KMS-11 (cell line): ENCODE data around the gene CRY1.

Experiments
- H2AFZ ChIP-seq: fragments of 200-600 bp; sonication (generic); 2 replicates; pipeline ENCODE4 v1.6.1; 2016; ENCODE audit warnings: antibody characterized with exemption, mixed run types, low read depth
- H3K27ac ChIP-seq: fragments of 200-600 bp; sonication (generic); 2 replicates; pipeline ENCODE4 v1.6.1; 2016; ENCODE audit warnings: mild to moderate bottlenecking, mixed run types
- H3K27me3 ChIP-seq: fragments of 200-600 bp; sonication (generic); 2 replicates; pipeline ENCODE4 v1.6.1; 2017; ENCODE audit warnings: mild to moderate bottlenecking, low read depth, mixed run types, moderate library complexity; ENCODE audit not compliant: insufficient read depth
- H3K36me3 ChIP-seq: fragments of 200-600 bp; sonication (generic); 2 replicates; pipeline ENCODE4 v1.6.1; 2017; ENCODE audit warnings: mild to moderate bottlenecking, mixed run types; ENCODE audit not compliant: insufficient read depth
- H3K4me1 ChIP-seq: fragments of 200-600 bp; sonication (generic); 2 replicates; pipeline ENCODE4 v1.6.1; 2016; ENCODE audit warnings: mild to moderate bottlenecking, low read depth, mixed run types; ENCODE audit not compliant: poor library complexity, severe bottlenecking
- H3K4me2 ChIP-seq: fragments of 200-600 bp; sonication (generic); 2 replicates; pipeline ENCODE4 v1.7.0; 2016; ENCODE audit warnings: mild to moderate bottlenecking, mixed run types
- H3K4me3 ChIP-seq: fragments of 200-600 bp; sonication (generic); IDR thresholded peaks from 2 replicates; pipeline ENCODE4 v1.6.1; 2017; ENCODE audit warnings: low read depth, low read length, mixed read lengths; ENCODE audit not compliant: insufficient read depth
- H3K79me2 ChIP-seq: fragments of 200-600 bp; sonication (generic); 2 replicates; pipeline ENCODE4 v1.6.1; 2016; ENCODE audit warnings: low read depth, mixed run types; ENCODE audit not compliant: insufficient read depth
- H3K9ac ChIP-seq: fragments of 200-600 bp; sonication (generic); 2 replicates; pipeline ENCODE4 v1.6.1; 2016; ENCODE audit warnings: mild to moderate bottlenecking, mixed run types
- H4K20me1 ChIP-seq: fragments of 200-600 bp; sonication (generic); 2 replicates; pipeline ENCODE4 v1.6.1; 2016; ENCODE audit warnings: mild to moderate bottlenecking, mixed run types; ENCODE audit not compliant: insufficient read depth
- TF ChIP-seq, protein P1 (sequence below): fragments of 200-600 bp; sonication (generic); conservative IDR thresholded peaks from 2 replicates; pipeline ENCODE4 v1.6.1; 2017; ENCODE audit warnings: low read depth, mild to moderate bottlenecking, antibody characterized with exemption, low read length, moderate library complexity, mixed read lengths

CRY1 gene

GRCh38 chr12:107093417-107094182 is at the start of gene CRY1:
CRY1 (minus strand) TSS chr12:107093549; CDS start chr12:107092961, 588 bp downstream.
- no peaks in the 10 kb centered on the region for H4K20me1 ChIP-seq
- H3K36me3 ChIP-seq, result no peaks in the 10 kb centered on the region
- no peak within 1 kb of the TSS for H3K4me3 ChIP-seq
- 0 out of 2 replicates have a peak, but pooled peaks cover 17% of the 10 kb centered on the region for H3K79me2 ChIP-seq
- no peaks in the 10 kb centered on the region for H3K27me3 ChIP-seq
- TF ChIP-seq, protein P1, sequence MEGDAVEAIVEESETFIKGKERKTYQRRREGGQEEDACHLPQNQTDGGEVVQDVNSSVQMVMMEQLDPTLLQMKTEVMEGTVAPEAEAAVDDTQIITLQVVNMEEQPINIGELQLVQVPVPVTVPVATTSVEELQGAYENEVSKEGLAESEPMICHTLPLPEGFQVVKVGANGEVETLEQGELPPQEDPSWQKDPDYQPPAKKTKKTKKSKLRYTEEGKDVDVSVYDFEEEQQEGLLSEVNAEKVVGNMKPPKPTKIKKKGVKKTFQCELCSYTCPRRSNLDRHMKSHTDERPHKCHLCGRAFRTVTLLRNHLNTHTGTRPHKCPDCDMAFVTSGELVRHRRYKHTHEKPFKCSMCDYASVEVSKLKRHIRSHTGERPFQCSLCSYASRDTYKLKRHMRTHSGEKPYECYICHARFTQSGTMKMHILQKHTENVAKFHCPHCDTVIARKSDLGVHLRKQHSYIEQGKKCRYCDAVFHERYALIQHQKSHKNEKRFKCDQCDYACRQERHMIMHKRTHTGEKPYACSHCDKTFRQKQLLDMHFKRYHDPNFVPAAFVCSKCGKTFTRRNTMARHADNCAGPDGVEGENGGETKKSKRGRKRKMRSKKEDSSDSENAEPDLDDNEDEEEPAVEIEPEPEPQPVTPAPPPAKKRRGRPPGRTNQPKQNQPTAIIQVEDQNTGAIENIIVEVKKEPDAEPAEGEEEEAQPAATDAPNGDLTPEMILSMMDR, result no peak
- H3K27ac ChIP-seq, result peak within 1 kb of the TSS; percentile 85
- peaks cover 13% of the 10 kb centered on the region for H3K4me1 ChIP-seq
- peak within 1 kb of the TSS; percentile 62 for H2AFZ ChIP-seq
- H3K9ac ChIP-seq, result peak within 1 kb of the TSS; percentile 84
- H3K4me2 ChIP-seq, result peak within 1 kb of the TSS; percentile 82

DNA sequence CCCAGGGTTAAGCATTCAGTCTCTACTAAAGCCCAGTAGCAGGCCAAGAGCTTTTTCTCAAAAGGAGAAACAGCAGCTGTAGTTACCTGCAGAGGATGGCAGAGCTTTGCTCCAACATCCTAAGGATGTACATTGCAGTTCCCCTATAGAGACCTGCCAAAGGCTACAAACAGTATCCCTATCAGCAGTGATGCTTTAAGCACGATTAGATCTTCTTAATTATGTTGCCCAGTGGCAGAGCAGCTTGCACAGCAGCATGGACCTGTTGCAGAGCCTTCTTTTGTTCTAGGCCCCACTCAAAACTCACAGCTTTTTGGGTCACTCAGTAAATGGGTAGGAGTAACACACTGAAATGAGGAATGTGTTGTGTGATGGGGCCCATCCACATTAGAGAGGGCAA is 46.4 kb upstream of the CRY1 start:
- no peaks in the 10 kb centered on the region for H3K79me2 ChIP-seq
- no peaks in the 10 kb centered on the region for H3K36me3 ChIP-seq
- no peaks in the 10 kb centered on the region for H4K20me1 ChIP-seq
- H3K27ac ChIP-seq, result no peak overlapping the region
- TF ChIP-seq, protein P1, result no peak
- no peak overlapping the region for H3K4me3 ChIP-seq
- no peaks in the 10 kb centered on the region for H3K27me3 ChIP-seq
- no peak overlapping the region for H3K9ac ChIP-seq
- H3K4me2 ChIP-seq, result no peak overlapping the region
- no peaks in the 10 kb centered on the region for H3K4me1 ChIP-seq
- no peak overlapping the region for H2AFZ ChIP-seq

DNA sequence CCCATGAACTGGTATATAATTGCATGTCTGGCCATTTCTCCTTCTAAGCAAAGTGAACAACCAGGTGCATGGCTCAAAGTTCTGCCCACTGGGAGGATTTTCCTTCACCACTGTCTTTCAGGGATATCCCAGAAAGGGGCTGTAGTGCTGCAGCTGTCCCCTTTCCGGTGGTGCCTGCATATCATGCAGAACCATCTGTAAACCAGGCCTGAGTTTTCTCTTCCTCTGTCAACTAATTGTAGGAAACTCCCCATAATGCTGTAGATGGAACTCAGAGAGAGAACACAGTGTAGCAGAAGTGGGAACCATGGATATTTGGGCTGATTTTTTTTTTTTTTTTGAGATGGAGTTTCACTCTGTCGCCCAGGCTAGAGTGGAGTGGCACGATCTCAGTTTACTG is 45.6 kb upstream of the CRY1 start:
- TF ChIP-seq, protein P1, result no peak
- H3K36me3 ChIP-seq, result no peaks in the 10 kb centered on the region
- H4K20me1 ChIP-seq, result no peaks in the 10 kb centered on the region
- no peak overlapping the region for H2AFZ ChIP-seq
- H3K4me1 ChIP-seq, result no peaks in the 10 kb centered on the region
- H3K9ac ChIP-seq, result no peak overlapping the region
- no peaks in the 10 kb centered on the region for H3K79me2 ChIP-seq
- H3K27me3 ChIP-seq, result no peaks in the 10 kb centered on the region
- H3K27ac ChIP-seq, result no peak overlapping the region
- H3K4me3 ChIP-seq, result no peak overlapping the region
- no peak overlapping the region for H3K4me2 ChIP-seq

GRCh38 chr12:107135177-107135576 is 41.8 kb upstream of the CRY1 start:
- no peak overlapping the region for H2AFZ ChIP-seq
- H3K27ac ChIP-seq, result no peak overlapping the region
- H3K79me2 ChIP-seq, result no peaks in the 10 kb centered on the region
- H3K36me3 ChIP-seq, result no peaks in the 10 kb centered on the region
- H3K27me3 ChIP-seq, result no peaks in the 10 kb centered on the region
- no peak overlapping the region for H3K4me2 ChIP-seq
- no peaks in the 10 kb centered on the region for H4K20me1 ChIP-seq
- no peak overlapping the region for H3K9ac ChIP-seq
- no peak overlapping the region for H3K4me3 ChIP-seq
- H3K4me1 ChIP-seq, result no peaks in the 10 kb centered on the region
- TF ChIP-seq, protein P1, result no peak
